H9 (cell line): Measurements from ENCODE around the gene TSPAN31. TPM values are rescaled to one million over a fixed set of nuclear protein-coding genes. Genes with fewer than 3 reads are reported as not detected.

Source experiments
- DNase-seq: peaks from one replicate; pipeline ENCODE4 v3.0.0-alpha.2; 2017
- H2AFZ ChIP-seq: one replicate; pipeline ENCODE4 v1.6.1; 2013; ENCODE audit warnings: mild to moderate bottlenecking, low read length, control low read depth, moderate library complexity
- H2AK5ac ChIP-seq: 2 replicates; pipeline ENCODE4 v1.6.1; 2013; ENCODE audit warnings: low read length, control low read depth, mixed read lengths; ENCODE audit not compliant: insufficient read length
- H2BK120ac ChIP-seq: one replicate; pipeline ENCODE4 v1.6.1; 2013; ENCODE audit warnings: low read depth, mild to moderate bottlenecking, low read length, control low read depth, inconsistent platforms; ENCODE audit not compliant: poor library complexity, severe bottlenecking
- H2BK12ac ChIP-seq: 2 replicates; pipeline ENCODE4 v1.6.1; 2013; ENCODE audit warnings: low read length, control low read depth, mixed read lengths, low read depth; ENCODE audit not compliant: insufficient read length
- H2BK15ac ChIP-seq: 2 replicates; pipeline ENCODE4 v1.6.1; 2013; ENCODE audit warnings: low read depth, low read length, control low read depth
- H2BK20ac ChIP-seq: one replicate; pipeline ENCODE4 v1.6.1; 2013; ENCODE audit warnings: low read depth, mild to moderate bottlenecking, low read length, control low read depth, inconsistent platforms; ENCODE audit not compliant: poor library complexity, severe bottlenecking
- H2BK5ac ChIP-seq: 2 replicates; pipeline ENCODE4 v1.6.1; 2013; ENCODE audit warnings: low read length, control low read depth, mixed read lengths; ENCODE audit not compliant: insufficient read length
- H3K14ac ChIP-seq: 2 replicates; pipeline ENCODE4 v1.6.1; 2013; ENCODE audit warnings: low read length, control low read depth; ENCODE audit not compliant: insufficient read depth
- H3K18ac ChIP-seq: 2 replicates; pipeline ENCODE4 v1.6.1; 2013; ENCODE audit warnings: low read depth, mild to moderate bottlenecking, mixed read lengths, low read length, control low read depth; ENCODE audit not compliant: insufficient read length
- H3K23ac ChIP-seq: 2 replicates; pipeline ENCODE4 v1.6.1; 2013; ENCODE audit warnings: low read length, control low read depth, mixed read lengths, low read depth; ENCODE audit not compliant: insufficient read length
- H3K23me2 ChIP-seq: 2 replicates; pipeline ENCODE4 v1.6.1; 2013; ENCODE audit warnings: low read depth, mild to moderate bottlenecking, mixed read lengths, low read length, control low read depth; ENCODE audit not compliant: insufficient read length, poor library complexity, severe bottlenecking
- H3K27ac ChIP-seq: 2 replicates; pipeline ENCODE4 v1.5.1; 2013; ENCODE audit warnings: low read length, control low read depth, mixed read lengths, low read depth; ENCODE audit not compliant: insufficient read length
- H3K27me3 ChIP-seq: 2 replicates; pipeline ENCODE4 v1.6.1; 2013; ENCODE audit warnings: low read length, control low read depth, inconsistent platforms; ENCODE audit not compliant: insufficient read depth
- H3K4ac ChIP-seq: 2 replicates; pipeline ENCODE4 v1.6.1; 2013; ENCODE audit warnings: low read depth, mild to moderate bottlenecking, control low read depth, inconsistent platforms, low read length, moderate library complexity
- H3K4me1 ChIP-seq: 2 replicates; pipeline ENCODE4 v1.6.1; 2013; ENCODE audit warnings: low read length, control low read depth, inconsistent platforms; ENCODE audit not compliant: insufficient read depth
- H3K4me2 ChIP-seq: 2 replicates; pipeline ENCODE4 v1.6.1; 2013; ENCODE audit warnings: low read length, control low read depth, mixed read lengths; ENCODE audit not compliant: insufficient read length, insufficient read depth
- H3K56ac ChIP-seq: 2 replicates; pipeline ENCODE4 v1.6.1; 2013; ENCODE audit warnings: low read depth, mild to moderate bottlenecking, mixed read lengths, low read length, control low read depth; ENCODE audit not compliant: insufficient read length
- H3K79me1 ChIP-seq: 2 replicates; pipeline ENCODE4 v1.6.1; 2013; ENCODE audit warnings: low read depth, mild to moderate bottlenecking, moderate library complexity, low read length, control low read depth, inconsistent platforms; ENCODE audit not compliant: insufficient read depth, poor library complexity, severe bottlenecking
- H3K79me2 ChIP-seq: 2 replicates; pipeline ENCODE4 v1.6.1; 2013; ENCODE audit warnings: low read length, control low read depth, inconsistent platforms; ENCODE audit not compliant: insufficient read depth
- H3K9ac ChIP-seq: 2 replicates; pipeline ENCODE4 v1.6.1; 2013; ENCODE audit warnings: low read length, control low read depth, mixed read lengths; ENCODE audit not compliant: insufficient read length; ENCODE audit errors: extremely low read depth
- H3K9me3 ChIP-seq: one replicate; pipeline ENCODE4 v1.6.1; 2013; ENCODE audit warnings: low read depth, low read length, inconsistent platforms; ENCODE audit not compliant: control insufficient read depth
- H3T11ph ChIP-seq: one replicate; pipeline ENCODE4 v1.6.1; 2013; ENCODE audit warnings: mild to moderate bottlenecking, low read length, control low read depth, inconsistent platforms
- H4K20me1 ChIP-seq: one replicate; pipeline ENCODE4 v1.6.1; 2013; ENCODE audit not compliant: control insufficient read depth, insufficient read length, insufficient read depth
- H4K5ac ChIP-seq: 2 replicates; pipeline ENCODE4 v1.6.1; 2013; ENCODE audit warnings: low read depth, mild to moderate bottlenecking, mixed read lengths, low read length, control low read depth; ENCODE audit not compliant: insufficient read length
- H4K8ac ChIP-seq: replicated peaks from 2 replicates; pipeline ENCODE4 v1.6.1; 2013; ENCODE audit warnings: low read length, control low read depth, mixed read lengths, low read depth; ENCODE audit not compliant: insufficient read length
- H4K91ac ChIP-seq: 2 replicates; pipeline ENCODE4 v1.6.1; 2013; ENCODE audit warnings: low read depth, mild to moderate bottlenecking, moderate library complexity, mixed read lengths, low read length, control low read depth; ENCODE audit not compliant: insufficient read length
- H3K27ac Mint-ChIP-seq, 3 experiments: 2 replicates in 2 of 3; 3 replicates in 1 of 3; pipeline ENCODE4 v1.8.0; 2020 to 2021; ENCODE audit warnings: mixed read lengths in 3 of 3, mild to moderate bottlenecking in 1 of 3, moderate library complexity in 1 of 3
- H3K27me3 Mint-ChIP-seq: 2 replicates; pipeline ENCODE4 v1.8.0; 2021; ENCODE audit warnings: low read depth, mild to moderate bottlenecking, moderate library complexity, mixed read lengths
- H3K36me3 Mint-ChIP-seq, 3 experiments: 2 replicates in 2 of 3; 3 replicates in 1 of 3; pipeline ENCODE4 v1.8.0; 2020 to 2021; ENCODE audit warnings: low read depth in 3 of 3, mixed read lengths in 3 of 3; ENCODE audit not compliant: insufficient read depth in 1 of 3
- H3K4me1 Mint-ChIP-seq, 2 experiments: 2 replicates each; pipeline ENCODE4 v1.8.0; 2020; ENCODE audit warnings: mixed read lengths in 2 of 2
- H3K4me3 Mint-ChIP-seq, 2 experiments: 2 replicates in 1 of 2; 3 replicates in 1 of 2; pipeline ENCODE4 v1.8.0; 2020 to 2021; ENCODE audit warnings: mild to moderate bottlenecking in 2 of 2, mixed read lengths in 2 of 2, moderate library complexity in 1 of 2
- H3K9me3 Mint-ChIP-seq, 2 experiments: 2 replicates in 1 of 2; 3 replicates in 1 of 2; pipeline ENCODE4 v1.8.0; 2020; ENCODE audit warnings: mild to moderate bottlenecking in 2 of 2, mixed read lengths in 2 of 2, moderate library complexity in 1 of 2
- CTCF ChIP-seq: fragments of 200-600 bp; sonication (generic); conservative IDR thresholded peaks from 3 replicates; pipeline ENCODE4 v1.8.0; 2021; ENCODE audit warnings: antibody characterized with exemption, mild to moderate bottlenecking
- WGBS: extraction: QIAGEN DNeasy Blood & Tissue Kit; methylation state at CpG from one replicate; pipeline ENCODE4 v1.1.7; 2013; ENCODE audit warnings: missing lambda C conversion rate, low lambda C conversion rate, mixed read lengths; ENCODE audit not compliant: insufficient read length; ENCODE audit errors: extremely low coverage; 5-methylcytosine and 5-hydroxymethylcytosine counted together
- total RNA-seq: library from RNA; stranded (reverse); gene quantifications from 2 replicates; pipeline ENCODE4 v1.2.1, GENCODE V29; 2021

Gene TSPAN31
- total RNA-seq, 1 experiment from 2014 or later: 20.0 TPM

DNA sequence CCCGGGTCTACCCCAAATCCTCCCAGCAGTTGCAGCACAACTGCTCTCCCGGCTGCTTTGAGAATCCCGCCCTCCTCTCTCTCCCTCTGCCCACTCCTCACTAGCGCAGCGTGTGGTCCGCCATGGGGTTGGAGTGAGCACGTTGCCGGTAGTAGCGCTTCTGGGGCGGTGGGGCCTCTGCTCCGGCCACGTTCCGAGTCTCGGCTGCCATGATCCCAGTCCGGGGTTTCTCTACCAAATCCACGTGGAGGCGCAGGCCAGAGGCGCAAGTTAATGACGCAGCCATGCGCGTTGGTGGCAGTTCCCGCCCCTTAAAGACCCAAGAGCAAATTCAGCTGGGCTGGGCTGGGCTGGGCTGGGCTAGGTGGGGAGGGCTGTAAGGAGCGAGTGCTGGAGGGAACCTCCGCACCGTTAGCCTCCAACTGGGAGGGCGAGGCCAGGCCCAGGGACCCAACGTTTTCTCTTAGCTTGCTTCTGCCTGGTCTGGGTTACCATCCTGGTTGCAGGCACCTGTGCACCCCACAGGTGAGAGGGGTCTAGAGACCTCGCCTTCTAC lies 27.1 kb downstream of the TSPAN31 start, which contains the start of gene METTL1:
METTL1 (minus strand) TSS at position 233 of the 556 bp plus-strand sequence; CDS start at position 211, 22 bp downstream.
- Histone ChIP-seq H3K4ac (no peak within 1 kb of the TSS), H3K23me2 (peaks cover 9% of the 10 kb centered on the region), H4K91ac (no peak within 1 kb of the TSS), H3K4me1 (peaks cover 3% of the 10 kb centered on the region; the same call in 1 of the 2 replicates), H3K14ac (peak within 1 kb of the TSS; percentile 98), H2BK20ac (no peak within 1 kb of the TSS), H2AK5ac (no peak within 1 kb of the TSS), H3K9ac (peak within 1 kb of the TSS; percentile 94), H3K27ac (peak within 1 kb of the TSS; percentile 17), H3K79me2 (no peaks in the 10 kb centered on the region), H3K23ac (no peak within 1 kb of the TSS), H3T11ph (peak within 1 kb of the TSS; percentile 56), H4K8ac (no peak within 1 kb of the TSS), H4K5ac (no peak within 1 kb of the TSS), H2AFZ (peak within 1 kb of the TSS; percentile 72), H2BK120ac (no peak within 1 kb of the TSS), H3K4me2 (peak within 1 kb of the TSS; percentile 44), H2BK12ac (no peak within 1 kb of the TSS), H2BK15ac (no peak within 1 kb of the TSS), H2BK5ac (no peak within 1 kb of the TSS), H3K9me3 (no peaks in the 10 kb centered on the region), H3K79me1 (no peaks in the 10 kb centered on the region), H3K56ac (no peak within 1 kb of the TSS), H4K20me1 (no peaks in the 10 kb centered on the region), H3K18ac (peak within 1 kb of the TSS; percentile 97), H3K27me3 (no peaks in the 10 kb centered on the region; the same call in 1 of the 2 replicates)
- Mint-ChIP-seq H3K36me3 (peaks cover 20 to 42% (median 31%) of the 10 kb centered on the region in 3 experiments), H3K4me1 (peaks cover 13 to 19% of the 10 kb centered on the region in 2 experiments), H3K27ac (peak within 1 kb of the TSS; percentile 100), H3K9me3 (no peaks in the 10 kb centered on the region), H3K4me3 (peak within 1 kb of the TSS; percentile 98 to 99), H3K27me3 (peaks cover 7% of the 10 kb centered on the region)
- no CpG with 5 or more reads among the region's 28 CpGs for WGBS
- no peak for TF ChIP-seq CTCF
- DNase-seq: peak; percentile 99
